GM12872 (cell line): Measurements from ENCODE around the gene COLEC12.

Experiments used
- TF ChIP-seq, protein P1 (sequence below): IDR thresholded peaks from 3 replicates; pipeline ENCODE4 v1.5.1; 2011; ENCODE audit warnings: low read depth, mild to moderate bottlenecking, low read length, moderate library complexity; ENCODE audit not compliant: insufficient read depth

The COLEC12 gene

DNA sequence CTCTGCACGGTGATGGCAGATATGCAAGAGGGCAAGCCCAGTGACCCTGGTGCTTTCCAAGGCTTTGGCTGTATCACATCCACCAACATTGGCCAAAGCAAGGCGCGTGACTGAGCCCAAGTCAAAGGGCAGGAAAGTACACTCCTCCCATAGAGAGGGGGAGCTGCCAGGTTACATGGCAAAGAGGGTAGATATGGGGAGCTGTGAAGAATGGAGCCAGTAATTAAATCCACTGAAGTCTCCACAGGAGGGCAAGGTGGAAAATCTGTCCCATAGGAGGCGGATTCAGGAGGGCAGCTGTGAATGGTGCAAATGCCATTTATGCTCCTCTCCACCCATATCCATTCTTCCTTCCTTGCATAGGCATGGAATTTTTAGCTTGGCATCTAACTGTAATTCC is 188.1 kb downstream of the COLEC12 start:
- TF ChIP-seq, protein P1, sequence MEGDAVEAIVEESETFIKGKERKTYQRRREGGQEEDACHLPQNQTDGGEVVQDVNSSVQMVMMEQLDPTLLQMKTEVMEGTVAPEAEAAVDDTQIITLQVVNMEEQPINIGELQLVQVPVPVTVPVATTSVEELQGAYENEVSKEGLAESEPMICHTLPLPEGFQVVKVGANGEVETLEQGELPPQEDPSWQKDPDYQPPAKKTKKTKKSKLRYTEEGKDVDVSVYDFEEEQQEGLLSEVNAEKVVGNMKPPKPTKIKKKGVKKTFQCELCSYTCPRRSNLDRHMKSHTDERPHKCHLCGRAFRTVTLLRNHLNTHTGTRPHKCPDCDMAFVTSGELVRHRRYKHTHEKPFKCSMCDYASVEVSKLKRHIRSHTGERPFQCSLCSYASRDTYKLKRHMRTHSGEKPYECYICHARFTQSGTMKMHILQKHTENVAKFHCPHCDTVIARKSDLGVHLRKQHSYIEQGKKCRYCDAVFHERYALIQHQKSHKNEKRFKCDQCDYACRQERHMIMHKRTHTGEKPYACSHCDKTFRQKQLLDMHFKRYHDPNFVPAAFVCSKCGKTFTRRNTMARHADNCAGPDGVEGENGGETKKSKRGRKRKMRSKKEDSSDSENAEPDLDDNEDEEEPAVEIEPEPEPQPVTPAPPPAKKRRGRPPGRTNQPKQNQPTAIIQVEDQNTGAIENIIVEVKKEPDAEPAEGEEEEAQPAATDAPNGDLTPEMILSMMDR = no peak

DNA sequence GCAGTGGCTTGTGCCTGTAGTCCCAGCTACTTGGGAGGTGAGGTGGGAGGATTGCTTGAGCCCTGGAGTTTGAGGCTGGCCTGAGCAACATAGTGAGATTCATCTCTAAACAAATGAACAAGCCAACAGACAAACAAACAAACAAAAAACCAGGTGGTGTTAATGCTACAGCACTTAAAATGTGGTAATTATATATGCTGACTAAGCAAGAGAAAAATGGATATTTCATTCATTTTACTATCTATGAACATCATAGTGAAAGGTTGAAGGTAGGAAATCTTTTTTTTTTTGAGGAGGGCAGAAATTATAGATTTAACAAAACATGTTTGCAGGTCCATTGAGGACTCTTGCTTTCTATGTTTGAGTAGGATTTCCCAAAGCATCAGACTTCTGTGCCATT is 190.5 kb downstream of the COLEC12 start:
- TF ChIP-seq, protein P1 = no peak

DNA sequence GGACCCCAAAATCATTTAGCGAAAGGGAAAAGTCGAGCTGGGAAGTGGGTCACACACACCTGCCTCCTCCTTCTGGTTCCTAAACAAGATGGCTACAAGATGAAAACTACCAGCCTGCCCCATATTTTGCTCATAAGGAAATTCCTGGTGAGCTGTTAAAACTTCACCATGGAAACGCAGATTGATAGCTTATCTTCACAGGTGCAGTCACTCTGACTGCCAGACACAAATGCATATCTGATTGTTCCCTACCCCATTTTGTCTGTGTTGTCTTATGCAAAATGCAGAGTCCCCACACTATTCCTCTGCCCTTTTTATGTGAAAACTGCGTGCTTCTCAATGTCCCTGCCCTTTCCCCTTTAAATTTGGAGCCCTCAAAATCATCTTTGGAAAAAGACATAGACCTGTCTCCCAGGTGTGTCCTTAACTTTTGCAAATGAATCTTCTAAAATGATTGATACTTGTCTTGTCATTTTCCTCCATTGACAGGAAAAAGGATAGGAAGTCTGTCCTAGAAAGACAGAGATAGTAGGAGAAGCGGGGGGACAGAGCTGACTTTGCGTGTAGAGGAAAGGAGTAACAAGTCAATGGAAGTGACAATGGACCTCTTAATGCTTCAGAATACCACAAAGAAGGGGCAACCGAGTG is 193.8 kb downstream of the COLEC12 start:
- TF ChIP-seq, protein P1 = no peak

DNA sequence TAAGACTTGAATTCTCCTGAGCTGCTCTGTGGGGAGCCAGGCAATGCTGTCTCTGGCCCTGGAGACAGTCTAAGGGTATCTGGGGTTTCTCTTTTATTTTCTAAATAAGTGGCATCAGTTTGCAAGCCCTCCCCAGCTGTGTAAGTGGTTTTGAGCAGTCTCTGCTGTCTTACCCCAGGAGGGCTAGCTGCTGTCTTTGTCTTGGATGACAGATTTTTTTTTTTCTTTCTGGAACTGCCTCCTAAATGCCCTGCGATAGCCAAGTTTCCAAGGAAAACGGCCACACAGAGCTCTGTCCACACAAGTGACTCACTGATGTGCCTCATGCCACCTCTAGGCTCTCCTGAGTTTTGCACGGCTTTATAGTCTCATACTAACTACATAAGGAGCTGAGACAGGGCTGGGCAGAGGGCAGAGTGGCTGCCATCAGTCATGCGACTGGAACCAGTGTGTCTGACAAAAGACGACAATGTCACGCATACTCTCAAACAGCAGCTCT is 195.4 kb downstream of the COLEC12 start:
- TF ChIP-seq, protein P1 = no peak

DNA sequence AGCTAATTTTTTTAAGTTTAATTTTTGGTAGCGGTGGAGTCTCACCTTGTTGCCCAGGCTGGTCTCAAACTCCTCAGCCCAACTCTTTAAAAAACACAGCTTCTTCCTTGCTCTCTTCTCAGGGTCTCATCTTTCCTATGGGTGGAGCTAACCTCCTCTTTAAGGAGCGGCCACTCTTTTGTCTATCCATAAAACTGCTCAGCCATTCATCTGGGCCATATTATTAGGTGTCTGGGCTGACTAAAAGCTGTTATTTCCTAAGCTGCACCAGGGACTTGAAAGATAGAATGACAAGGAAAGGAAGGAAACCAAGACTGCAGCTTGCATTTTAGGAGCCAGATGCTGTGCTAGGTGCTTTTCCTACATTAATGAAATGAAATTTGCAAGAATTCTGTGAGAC is 196.9 kb downstream of the COLEC12 start:
- TF ChIP-seq, protein P1 = no peak

DNA sequence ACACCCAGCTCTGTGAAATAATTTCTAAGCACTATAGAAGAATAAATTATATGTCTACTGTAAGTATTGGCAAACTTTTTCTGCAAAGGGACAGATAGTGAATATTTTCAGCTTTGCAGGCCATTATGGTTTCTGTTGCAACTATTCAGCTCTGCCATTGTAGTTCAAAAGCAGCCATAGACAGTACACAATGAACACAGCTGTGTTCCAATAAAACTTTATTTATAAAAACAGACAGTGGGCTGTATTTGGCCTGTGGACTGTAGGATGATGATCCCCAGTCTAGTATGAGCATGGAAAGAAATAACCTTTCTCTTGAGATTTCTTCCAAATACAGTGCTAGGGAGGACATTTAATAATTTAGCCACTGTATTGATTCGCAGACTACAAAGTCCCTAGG is 197.5 kb downstream of the COLEC12 start:
- TF ChIP-seq, protein P1 = no peak

DNA sequence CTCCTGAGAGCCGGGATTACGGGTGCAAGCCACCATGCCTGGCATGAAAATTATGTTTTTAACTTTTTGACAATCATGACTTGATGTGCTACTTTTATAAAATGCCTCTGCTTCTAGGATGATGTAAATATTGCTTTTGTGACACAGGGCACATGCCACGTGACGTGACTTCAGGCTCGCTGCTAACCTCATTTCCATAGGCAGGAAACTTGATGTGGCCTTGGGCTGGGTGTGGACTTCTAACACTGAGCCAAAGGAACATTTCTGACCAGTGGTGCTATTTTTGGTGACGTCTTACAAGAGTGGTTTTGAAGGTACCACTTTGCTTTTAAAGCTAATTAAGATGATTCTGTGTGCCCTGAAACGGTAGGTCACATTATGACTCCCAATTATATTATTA is 198.4 kb downstream of the COLEC12 start:
- TF ChIP-seq, protein P1 = no peak
